ENCODE results near the gene TMUB2.
"Not testable (repeated sequence)": the region's sequence is repeated elsewhere in the genome, so short reads cannot be mapped to it uniquely, and the experiment has no call there.

The TMUB2 gene

GRCh38 chr17:44233582-44233981 is 46.8 kb downstream of the TMUB2 start:
- H3K27me3 ChIP-seq (ENCODE audit: control insufficient read depth, insufficient read depth, low read length) = no peaks in the 10 kb centered on the region
- no peak overlapping the region for H3K4me3 ChIP-seq (ENCODE audit: low read length)
- H3K4me1 ChIP-seq (ENCODE audit: control insufficient read depth, insufficient read depth, low read length) = no peaks in the 10 kb centered on the region
- H3K36me3 ChIP-seq (ENCODE audit: control insufficient read depth, insufficient read depth, low read length) = no peaks in the 10 kb centered on the region
- H3K9me3 ChIP-seq (ENCODE audit: control insufficient read depth, low read length) = no peaks in the 10 kb centered on the region
- no peak overlapping the region for H3K9ac ChIP-seq (ENCODE audit: low read length)

- H3K27me3 ChIP-seq (ENCODE audit: control insufficient read depth, insufficient read depth, low read length) = no peaks in the 10 kb centered on the region
- H3K9me3 ChIP-seq (ENCODE audit: control insufficient read depth, low read length) = no peaks in the 10 kb centered on the region
- H3K9ac ChIP-seq (ENCODE audit: low read length) = no peak overlapping the region
- no peaks in the 10 kb centered on the region for H3K4me1 ChIP-seq (ENCODE audit: control insufficient read depth, insufficient read depth, low read length)
- H3K4me3 ChIP-seq (ENCODE audit: low read length) = no peak overlapping the region
- no peaks in the 10 kb centered on the region for H3K36me3 ChIP-seq (ENCODE audit: control insufficient read depth, insufficient read depth, low read length)
Measured at GRCh38 chr17:44235583-44235936, 48.8 kb downstream of the TMUB2 start.

- Histone ChIP-seq H3K4me3 (ENCODE audit: low read length) (no peak overlapping the region), H3K36me3 (ENCODE audit: control insufficient read depth, insufficient read depth, low read length) (no peaks in the 10 kb centered on the region), H3K27me3 (ENCODE audit: control insufficient read depth, insufficient read depth, low read length) (no peaks in the 10 kb centered on the region), H3K4me1 (ENCODE audit: control insufficient read depth, insufficient read depth, low read length) (no peaks in the 10 kb centered on the region), H3K9me3 (ENCODE audit: control insufficient read depth, low read length) (no peaks in the 10 kb centered on the region), H3K9ac (ENCODE audit: low read length) (no peak overlapping the region)
Measured at GRCh38 chr17:44236444-44236991, 49.7 kb downstream of the TMUB2 start.

DNA sequence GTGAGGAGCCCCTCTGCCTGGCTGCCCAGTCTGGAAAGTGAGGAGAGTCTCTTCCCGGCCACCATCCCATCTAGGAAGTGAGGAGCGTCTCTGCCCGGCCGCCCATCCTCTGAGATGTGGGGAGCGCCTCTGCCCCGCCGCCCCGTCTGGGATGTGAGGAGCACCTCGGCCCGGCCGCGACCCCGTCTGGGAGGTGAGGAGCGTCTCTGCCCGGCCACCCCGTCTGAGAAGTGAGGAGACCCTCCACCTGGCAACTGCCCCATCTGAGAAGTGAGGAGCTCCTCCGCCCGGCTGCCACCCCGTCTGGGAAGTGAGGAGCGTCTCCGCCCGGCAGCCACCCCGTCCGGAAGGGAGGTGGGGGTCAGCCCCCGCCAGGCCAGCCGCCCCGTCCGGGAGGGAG is 51.1 kb downstream of the TMUB2 start:
- not testable (repeated sequence) for H3K9me3 ChIP-seq (ENCODE audit: control insufficient read depth, low read length); H3K4me3 ChIP-seq (ENCODE audit: low read length); H3K36me3 ChIP-seq (ENCODE audit: control insufficient read depth, insufficient read depth, low read length); H3K4me1 ChIP-seq (ENCODE audit: control insufficient read depth, insufficient read depth, low read length); H3K9ac ChIP-seq (ENCODE audit: low read length); H3K27me3 ChIP-seq (ENCODE audit: control insufficient read depth, insufficient read depth, low read length)

DNA sequence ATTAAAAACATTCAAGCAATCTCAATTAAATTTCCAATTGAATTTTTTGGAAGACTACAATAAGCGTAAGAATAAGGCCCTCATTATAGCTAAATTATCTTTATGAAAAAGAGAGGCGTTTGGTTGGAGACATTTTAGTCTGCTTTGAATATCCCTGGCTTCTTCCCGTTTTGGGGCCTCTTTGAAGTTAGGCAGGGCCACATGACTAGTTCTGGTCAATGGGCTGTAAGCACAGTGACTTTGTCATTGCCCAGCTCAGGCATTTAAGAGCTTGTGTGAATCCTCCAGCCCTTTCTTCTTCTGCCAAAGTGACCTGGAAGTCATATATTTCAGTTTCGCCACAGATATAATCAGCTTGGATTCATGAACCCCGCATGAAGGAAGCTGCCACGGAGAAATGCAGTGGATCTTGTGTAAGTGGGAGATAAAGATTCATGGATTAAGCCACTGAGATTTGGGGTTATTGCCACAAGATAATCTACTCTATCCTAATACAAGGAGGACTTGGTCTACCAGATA is 54.4 kb downstream of the TMUB2 start:
- Histone ChIP-seq H3K4me1 (ENCODE audit: control insufficient read depth, insufficient read depth, low read length) (peaks cover 9% of the 10 kb centered on the region), H3K4me3 (ENCODE audit: low read length) (no peak overlapping the region), H3K27me3 (ENCODE audit: control insufficient read depth, insufficient read depth, low read length) (no peaks in the 10 kb centered on the region), H3K9ac (ENCODE audit: low read length) (no peak overlapping the region), H3K36me3 (ENCODE audit: control insufficient read depth, insufficient read depth, low read length) (no peaks in the 10 kb centered on the region), H3K9me3 (ENCODE audit: control insufficient read depth, low read length) (no peaks in the 10 kb centered on the region)

Measured in mucosa of stomach (tissue), 1 donor.